Gastrocnemius medialis (tissue), 4 donors: Measurements from ENCODE around the gene SCRN3. TPM values are rescaled to one million over a fixed set of nuclear protein-coding genes. Genes with fewer than 3 reads are reported as not detected.

Source experiments
- ATAC-seq, 2 donors: fragments of 150-250 bp; one replicate each; pipeline ENCODE4 v1.9.1; 2016
- DNase-seq, 2 donors: peaks; one replicate each; pipeline ENCODE4 v3.0.0-alpha.2; 2019
- H3K27ac ChIP-seq, 4 donors: fragments of 200-600 bp; sonication (generic); 1 replicate in 1 of 4; 2 replicates in 3 of 4; pipeline ENCODE4 v1.5.1; 2016 to 2018; ENCODE audit warnings: mild to moderate bottlenecking in 2 of 4, moderate library complexity in 1 of 4
- H3K27me3 ChIP-seq, 3 donors: fragments of 200-600 bp; sonication (generic) in 2 of 3; 1 replicate in 1 of 3; 2 replicates in 2 of 3; pipeline versions ENCODE4 v1.5.1 to v1.6.0; 2016 to 2019; ENCODE audit warnings: mild to moderate bottlenecking in 1 of 3, moderate library complexity in 1 of 3
- H3K36me3 ChIP-seq, 2 donors: fragments of 200-600 bp; sonication (generic) in 1 of 2; one replicate each; pipeline ENCODE4 v1.5.1; 2017 to 2018
- H3K4me1 ChIP-seq, 2 donors: fragments of 200-600 bp; sonication (generic) in 1 of 2; one replicate each; pipeline ENCODE4 v1.5.1; 2016 to 2017; ENCODE audit warnings: mild to moderate bottlenecking in 2 of 2
- H3K4me3 ChIP-seq, 4 donors: fragments of 200-600 bp; sonication (generic) in 3 of 4; 1 replicate in 1 of 4; 2 replicates in 3 of 4; pipeline ENCODE4 v1.5.1; 2016 to 2019; ENCODE audit warnings: mild to moderate bottlenecking in 2 of 4
- H3K9me3 ChIP-seq, 3 donors: fragments of 200-600 bp; sonication (generic) in 2 of 3; 1 replicate in 1 of 3; 2 replicates in 2 of 3; pipeline ENCODE4 v1.5.1; 2016 to 2019
- CTCF ChIP-seq, 5 experiments: fragments of 450-650 bp in 3 of 5; fragments of 200-600 bp in 2 of 5; sonication (generic) in 2 of 5; IDR thresholded peaks in 4 of 5; conservative IDR thresholded peaks in 1 of 5; 1 replicate in 4 of 5; 2 replicates in 1 of 5; pipeline ENCODE4 v1.5.1; 2016 to 2019; ENCODE audit warnings: antibody characterized with exemption in 5 of 5, mild to moderate bottlenecking in 3 of 5, moderate library complexity in 3 of 5
- POLR2A ChIP-seq, 2 donors: fragments of 450-650 bp; IDR thresholded peaks; one replicate each; pipeline ENCODE4 v1.6.1; 2017; ENCODE audit warnings: antibody characterized with exemption in 2 of 2, mild to moderate bottlenecking in 2 of 2, moderate library complexity in 2 of 2
- in situ Hi-C, 4 donors: fragments of 200-750 bp; cut with MboI; loops; one replicate each; pipeline versions ENCODE4 v1.15.0 to v1.8.0; 2017; ENCODE audit warnings: low sequenced_read_pairs in 4 of 4
- intact Hi-C: fragments of 100-400 bp; cut with DNase I; formaldehyde crosslinking; loops from one replicate; pipeline ENCODE4 v1.15.1; 2023; ENCODE audit warnings: low total_unique reads
- total RNA-seq, 4 donors: library from RNA; depleted of rRNA; stranded (reverse); fragments of >200 nt; gene quantifications; one replicate each; pipeline versions ENCODE4 v1.1.0 to v1.2.3, GENCODE V29; 2016

Gene SCRN3
- total RNA-seq: 10 to 100 TPM; 13.9 to 24.2 (median 20.7) TPM

DNA sequence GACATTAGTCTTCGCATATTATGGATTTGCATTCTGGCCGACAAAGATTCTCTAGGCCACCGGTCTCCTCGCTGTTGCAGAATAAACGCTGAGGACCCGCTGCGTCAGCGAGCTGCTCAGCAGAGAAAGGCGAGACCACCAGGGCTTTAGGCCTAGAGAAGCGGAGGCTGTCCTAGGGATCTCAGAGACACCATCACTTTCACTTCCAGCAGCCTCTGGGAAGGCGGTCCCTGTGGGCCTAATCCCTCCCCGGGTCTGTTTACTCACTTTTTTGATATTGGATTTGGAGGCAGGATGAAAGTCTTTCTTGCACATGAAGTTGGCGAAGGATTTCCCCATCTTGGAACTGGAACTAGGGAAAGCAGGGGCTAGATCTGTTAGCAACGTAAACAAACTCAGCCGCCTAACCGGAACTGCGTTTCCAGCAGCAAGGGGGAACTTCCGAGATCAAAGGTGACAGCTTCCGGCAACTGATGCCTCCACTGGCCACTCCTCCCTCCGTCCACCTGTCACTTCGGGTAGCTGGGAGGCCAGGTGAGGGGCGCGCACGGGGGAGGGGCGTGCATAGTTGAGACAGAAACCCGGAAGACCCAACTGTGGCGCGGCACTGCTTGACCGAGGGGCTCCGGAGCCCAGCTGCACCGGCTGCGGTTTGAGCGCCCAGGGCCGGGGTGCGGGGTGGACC lies at the start of gene SCRN3:
Gene SCRN3, plus strand, starts transcription at position 447 of the 685 bp plus-strand sequence. CDS start 2,554 bp downstream, outside the sequence.
- DNase-seq (peak; percentile 72 to 74), ATAC-seq (peak; percentile 97 to 98)
- Histone ChIP-seq H3K4me1 (peaks cover 17 to 36% of the 10 kb centered on the region in 2 donors), H3K9me3 (no peaks in the 10 kb centered on the region), H3K36me3 (no peaks in the 10 kb centered on the region), H3K4me3 (peak within 1 kb of the TSS; percentile 86 to 89 (median 88)), H3K27me3 (no peaks in the 10 kb centered on the region), H3K27ac (peak within 1 kb of the TSS; percentile 80 to 91 (median 87))
- intact Hi-C loops: loop anchor here (5.0 kb wide), 1 partner anchor 148 kb away; the partner anchor contains the start of gene OLA1
- in situ Hi-C loops: no loop called here
- peak; percentile 29 to 33 for TF ChIP-seq POLR2A (IDR thresholded peaks at IDR 0.05)
- no peak for TF ChIP-seq CTCF (IDR thresholded peaks at IDR 0.05 in 4 of 5, conservative IDR thresholded peaks at IDR 0.05 in 1 of 5)

GRCh38 chr2:174350018-174350417 lies 45.5 kb upstream of the SCRN3 start:
- intact Hi-C loops (no loop called here), in situ Hi-C loops (no loop called here)
- TF ChIP-seq POLR2A (IDR thresholded peaks at IDR 0.05) (no peak), CTCF (IDR thresholded peaks at IDR 0.05 in 4 of 5, conservative IDR thresholded peaks at IDR 0.05 in 1 of 5) (no peak)
- DNase-seq: no peak
- Histone ChIP-seq H3K27me3 (peaks cover 0 to under 1% (median 0%) of the 10 kb centered on the region in 3 donors), H3K4me3 (no peak overlapping the region), H3K9me3 (no peaks in the 10 kb centered on the region), H3K4me1 (no peaks in the 10 kb centered on the region), H3K27ac (no peak overlapping the region), H3K36me3 (peaks cover 0 to 30% of the 10 kb centered on the region in 2 donors)
- no peak for ATAC-seq

DNA sequence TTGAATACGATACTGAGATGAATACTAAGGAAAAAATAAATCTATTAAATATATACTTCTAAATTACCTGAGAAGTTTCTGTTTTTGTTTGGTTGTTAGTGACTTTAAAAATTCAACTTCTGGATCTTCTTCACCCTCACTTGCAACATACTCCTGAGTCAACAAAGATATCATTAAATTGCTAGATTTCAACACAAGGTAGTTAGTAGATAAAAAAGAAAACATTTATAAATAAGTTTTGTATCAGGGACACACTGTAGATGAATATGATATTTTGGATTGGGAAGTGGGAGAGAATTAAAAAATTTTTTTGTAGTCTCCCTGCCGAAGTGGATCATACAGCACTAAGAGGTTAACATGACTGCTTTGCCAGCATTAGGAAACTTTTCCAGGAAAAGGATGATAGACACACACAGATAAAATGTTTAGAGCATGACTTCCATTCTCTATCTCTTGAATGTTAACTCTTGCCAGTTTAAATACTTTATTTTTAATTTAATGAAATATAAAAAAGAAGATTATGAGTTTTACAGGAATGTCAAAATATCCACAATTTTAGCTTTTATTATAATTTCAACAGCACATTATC lies 44.8 kb upstream of the SCRN3 start:
- H3K36me3 ChIP-seq: peaks cover 0 to 30% of the 10 kb centered on the region in 2 donors
- no peaks in the 10 kb centered on the region for H3K4me1 ChIP-seq
- intact Hi-C loops: no loop called here
- ATAC-seq (no peak), DNase-seq (no peak)
- no peaks in the 10 kb centered on the region for H3K27me3 ChIP-seq
- no peak overlapping the region for H3K4me3 ChIP-seq
- no peak overlapping the region for H3K27ac ChIP-seq
- no peak for TF ChIP-seq POLR2A (IDR thresholded peaks at IDR 0.05)
- TF ChIP-seq CTCF (IDR thresholded peaks at IDR 0.05 in 4 of 5, conservative IDR thresholded peaks at IDR 0.05 in 1 of 5): no peak
- no peaks in the 10 kb centered on the region for H3K9me3 ChIP-seq
- in situ Hi-C loops: no loop called here

DNA sequence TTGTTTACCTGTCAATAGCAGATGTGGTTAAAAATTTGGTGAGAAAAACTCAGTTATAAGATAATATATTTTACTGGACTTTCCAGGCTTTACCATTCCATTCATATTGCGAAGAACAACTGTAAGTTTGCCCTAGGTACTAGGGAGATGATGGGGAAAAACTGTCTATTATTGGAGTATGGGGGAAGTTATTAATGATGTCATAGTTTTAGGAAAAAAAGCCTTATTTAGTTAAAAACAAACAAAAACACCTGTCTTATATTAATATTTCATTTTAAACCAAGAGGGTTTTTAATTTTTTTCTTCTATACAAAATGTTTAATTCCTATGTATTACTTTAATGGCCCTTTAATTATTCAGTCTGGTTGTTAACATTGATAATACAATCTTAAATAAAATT lies 42.5 kb upstream of the SCRN3 start:
- Histone ChIP-seq H3K36me3 (peaks cover 0 to 24% of the 10 kb centered on the region in 2 donors), H3K9me3 (no peaks in the 10 kb centered on the region), H3K27ac (no peak overlapping the region), H3K4me1 (no peaks in the 10 kb centered on the region), H3K4me3 (no peak overlapping the region), H3K27me3 (no peaks in the 10 kb centered on the region)
- no peak for ATAC-seq
- in situ Hi-C loops: no loop called here
- no peak for TF ChIP-seq POLR2A (IDR thresholded peaks at IDR 0.05)
- TF ChIP-seq CTCF (IDR thresholded peaks at IDR 0.05 in 4 of 5, conservative IDR thresholded peaks at IDR 0.05 in 1 of 5): no peak
- DNase-seq: no peak
- intact Hi-C loops: no loop called here
